Duodenal mucosa (tissue), 2 donors: ENCODE results near the gene AHCYL1.

ENCODE experiments used
- H3K27ac ChIP-seq: one replicate; pipeline ENCODE4 v1.7.0; 2013; ENCODE audit warnings: low read depth, low read length
- H3K27me3 ChIP-seq, 2 donors: one replicate each; pipeline ENCODE4 v1.7.0; 2013; ENCODE audit warnings: low read length in 2 of 2, control low read depth in 1 of 2; ENCODE audit not compliant: insufficient read depth in 2 of 2, control insufficient read depth in 1 of 2
- H3K36me3 ChIP-seq, 2 donors: one replicate each; pipeline ENCODE4 v1.7.0; 2013; ENCODE audit warnings: low read length in 2 of 2, control low read depth in 1 of 2; ENCODE audit not compliant: insufficient read depth in 2 of 2, control insufficient read depth in 1 of 2
- H3K4me1 ChIP-seq, 2 donors: one replicate each; pipeline ENCODE4 v1.7.0; 2013; ENCODE audit warnings: low read length in 2 of 2, control low read depth in 1 of 2; ENCODE audit not compliant: insufficient read depth in 2 of 2, control insufficient read depth in 1 of 2
- H3K4me3 ChIP-seq, 2 donors: one replicate each; pipeline ENCODE4 v1.7.0; 2013; ENCODE audit warnings: low read length in 2 of 2, low read depth in 1 of 2
- H3K9ac ChIP-seq, 2 donors: one replicate each; pipeline ENCODE4 v1.7.0; 2013; ENCODE audit warnings: low read length in 2 of 2, low read depth in 1 of 2
- H3K9me3 ChIP-seq, 2 donors: one replicate each; pipeline ENCODE4 v1.7.0; 2013; ENCODE audit warnings: low read length in 2 of 2, control low read depth in 1 of 2; ENCODE audit not compliant: control insufficient read depth in 1 of 2

Gene AHCYL1

GRCh38 chr1:110048240-110048639, 63.7 kb downstream of the AHCYL1 start:
- no peak overlapping the region for H3K27ac ChIP-seq
- peaks cover 68 to 92% of the 10 kb centered on the region in 2 donors for H3K36me3 ChIP-seq
- no peaks in the 10 kb centered on the region for H3K27me3 ChIP-seq
- no peak overlapping the region for H3K9ac ChIP-seq
- no peaks in the 10 kb centered on the region for H3K9me3 ChIP-seq
- no peak overlapping the region for H3K4me3 ChIP-seq
- peaks cover 19 to 22% of the 10 kb centered on the region in 2 donors for H3K4me1 ChIP-seq

- Histone ChIP-seq H3K36me3 (peaks cover 62 to 92% of the 10 kb centered on the region in 2 donors), H3K27me3 (no peaks in the 10 kb centered on the region), H3K9me3 (no peaks in the 10 kb centered on the region), H3K4me1 (peaks cover 19 to 22% of the 10 kb centered on the region in 2 donors), H3K9ac (peak overlapping the region in 1 of 2 donors; percentile 8), H3K27ac (peak overlapping the region; percentile 32), H3K4me3 (no peak overlapping the region)
Measured at GRCh38 chr1:110048923-110049601, 64.5 kb downstream of the AHCYL1 start.

- Histone ChIP-seq H3K27me3 (no peaks in the 10 kb centered on the region), H3K9ac (peak overlapping the region in 1 of 2 donors; percentile 8), H3K9me3 (no peaks in the 10 kb centered on the region), H3K27ac (no peak overlapping the region), H3K36me3 (peaks cover 63 to 93% of the 10 kb centered on the region in 2 donors), H3K4me1 (peaks cover 19 to 22% of the 10 kb centered on the region in 2 donors), H3K4me3 (no peak overlapping the region)
Measured at GRCh38 chr1:110049801-110050601, 65.4 kb downstream of the AHCYL1 start.

- Histone ChIP-seq H3K9ac (no peak overlapping the region), H3K4me1 (peaks cover 25 to 26% of the 10 kb centered on the region in 2 donors), H3K36me3 (peaks cover 59 to 93% of the 10 kb centered on the region in 2 donors), H3K9me3 (no peaks in the 10 kb centered on the region), H3K27me3 (no peaks in the 10 kb centered on the region), H3K4me3 (no peak overlapping the region), H3K27ac (no peak overlapping the region)
Measured at GRCh38 chr1:110050602-110051261, 66.2 kb downstream of the AHCYL1 start.

GRCh38 chr1:110051262-110051648, 66.7 kb downstream of the AHCYL1 start:
- H3K4me1 ChIP-seq, result peaks cover 29 to 30% of the 10 kb centered on the region in 2 donors
- H3K9ac ChIP-seq, result no peak overlapping the region
- H3K27me3 ChIP-seq, result no peaks in the 10 kb centered on the region
- no peaks in the 10 kb centered on the region for H3K9me3 ChIP-seq
- peaks cover 59 to 94% of the 10 kb centered on the region in 2 donors for H3K36me3 ChIP-seq
- no peak overlapping the region for H3K27ac ChIP-seq
- no peak overlapping the region for H3K4me3 ChIP-seq

- Histone ChIP-seq H3K4me1 (peaks cover 29 to 34% of the 10 kb centered on the region in 2 donors), H3K9ac (no peak overlapping the region), H3K9me3 (no peaks in the 10 kb centered on the region), H3K36me3 (peaks cover 54 to 95% of the 10 kb centered on the region in 2 donors), H3K27ac (no peak overlapping the region), H3K27me3 (no peaks in the 10 kb centered on the region), H3K4me3 (no peak overlapping the region)
Measured at GRCh38 chr1:110053552-110054428, 69.2 kb downstream of the AHCYL1 start.

- Histone ChIP-seq H3K9me3 (no peaks in the 10 kb centered on the region), H3K27ac (no peak overlapping the region), H3K4me1 (peaks cover 15 to 19% of the 10 kb centered on the region in 2 donors), H3K27me3 (no peaks in the 10 kb centered on the region), H3K9ac (no peak overlapping the region), H3K4me3 (no peak overlapping the region), H3K36me3 (peaks cover 45 to 86% of the 10 kb centered on the region in 2 donors)
Measured at GRCh38 chr1:110055493-110056284, 71.1 kb downstream of the AHCYL1 start.

- H3K4me3 ChIP-seq, result no peak overlapping the region
- H3K9me3 ChIP-seq, result no peaks in the 10 kb centered on the region
- peaks cover 15 to 19% of the 10 kb centered on the region in 2 donors for H3K4me1 ChIP-seq
- H3K9ac ChIP-seq, result no peak overlapping the region
- H3K36me3 ChIP-seq, result peaks cover 42 to 80% of the 10 kb centered on the region in 2 donors
- H3K27ac ChIP-seq, result no peak overlapping the region
- H3K27me3 ChIP-seq, result no peaks in the 10 kb centered on the region
Measured at GRCh38 chr1:110056285-110056683, 71.7 kb downstream of the AHCYL1 start.

GRCh38 chr1:110056776-110057175, 72.2 kb downstream of the AHCYL1 start:
- no peaks in the 10 kb centered on the region for H3K9me3 ChIP-seq
- peaks cover 38 to 76% of the 10 kb centered on the region in 2 donors for H3K36me3 ChIP-seq
- no peak overlapping the region for H3K4me3 ChIP-seq
- H3K27ac ChIP-seq, result no peak overlapping the region
- H3K4me1 ChIP-seq, result peaks cover 15 to 19% of the 10 kb centered on the region in 2 donors
- H3K9ac ChIP-seq, result no peak overlapping the region
- H3K27me3 ChIP-seq, result no peaks in the 10 kb centered on the region
